SIG-M5 treated with dmso at 0.1 percent for 504 hours (cell line): ENCODE results near the gene PNKD.
"Not testable (repeated sequence)": the region's sequence is repeated elsewhere in the genome, so short reads cannot be mapped to it uniquely, and the experiment has no call there.

ENCODE experiments used
- DNase-seq: peaks from one replicate; lab custom pipeline; 2025; ENCODE audit not compliant: unreplicated experiment; lab: John Stamatoyannopoulos, UW

The PNKD gene

GRCh38 chr2:218314764-218315163 lies 44.4 kb downstream of the PNKD start:
- not testable (repeated sequence) for DNase-seq

- no peak for DNase-seq
Measured at GRCh38 chr2:218315397-218315796, 45.1 kb downstream of the PNKD start.

- DNase-seq: no peak
Measured at GRCh38 chr2:218317303-218317630, 46.9 kb downstream of the PNKD start.

- DNase-seq: no peak
Measured at GRCh38 chr2:218317835-218318234, 47.5 kb downstream of the PNKD start.

- DNase-seq: no peak
Measured at GRCh38 chr2:218318241-218318640, 47.9 kb downstream of the PNKD start.

- DNase-seq: no peak
Measured at GRCh38 chr2:218319813-218320365, 49.6 kb downstream of the PNKD start.

GRCh38 chr2:218320704-218321336 lies 50.5 kb downstream of the PNKD start:
- no peak for DNase-seq

GRCh38 chr2:218322768-218323525 lies 52.6 kb downstream of the PNKD start:
- DNase-seq: peak; percentile 80

GRCh38 chr2:218323526-218324472 lies 53.5 kb downstream of the PNKD start:
- no peak for DNase-seq

GRCh38 chr2:218325566-218326160 lies 55.3 kb downstream of the PNKD start:
- no peak for DNase-seq

- DNase-seq: no peak
Measured at GRCh38 chr2:218326315-218326714, 56.0 kb downstream of the PNKD start.

GRCh38 chr2:218327451-218328210 lies 57.3 kb downstream of the PNKD start:
- DNase-seq: no peak

GRCh38 chr2:218328294-218328693 lies 58.0 kb downstream of the PNKD start:
- no peak for DNase-seq

- DNase-seq: no peak
Measured at GRCh38 chr2:218329027-218329825, 58.9 kb downstream of the PNKD start.

GRCh38 chr2:218329826-218330593 lies 59.7 kb downstream of the PNKD start:
- DNase-seq: no peak

- DNase-seq: no peak
Measured at GRCh38 chr2:218331745-218332144, 61.4 kb downstream of the PNKD start.

- no peak for DNase-seq
Measured at GRCh38 chr2:218332288-218332687, 62.0 kb downstream of the PNKD start.

GRCh38 chr2:218332920-218333645 lies 62.8 kb downstream of the PNKD start:
- peak; percentile 92 for DNase-seq
